ENCODE results near the gene OTOG.
A peak's percentile ranks its signal among the peaks of the same experiment; 100 is the strongest.

OTOG gene

DNA sequence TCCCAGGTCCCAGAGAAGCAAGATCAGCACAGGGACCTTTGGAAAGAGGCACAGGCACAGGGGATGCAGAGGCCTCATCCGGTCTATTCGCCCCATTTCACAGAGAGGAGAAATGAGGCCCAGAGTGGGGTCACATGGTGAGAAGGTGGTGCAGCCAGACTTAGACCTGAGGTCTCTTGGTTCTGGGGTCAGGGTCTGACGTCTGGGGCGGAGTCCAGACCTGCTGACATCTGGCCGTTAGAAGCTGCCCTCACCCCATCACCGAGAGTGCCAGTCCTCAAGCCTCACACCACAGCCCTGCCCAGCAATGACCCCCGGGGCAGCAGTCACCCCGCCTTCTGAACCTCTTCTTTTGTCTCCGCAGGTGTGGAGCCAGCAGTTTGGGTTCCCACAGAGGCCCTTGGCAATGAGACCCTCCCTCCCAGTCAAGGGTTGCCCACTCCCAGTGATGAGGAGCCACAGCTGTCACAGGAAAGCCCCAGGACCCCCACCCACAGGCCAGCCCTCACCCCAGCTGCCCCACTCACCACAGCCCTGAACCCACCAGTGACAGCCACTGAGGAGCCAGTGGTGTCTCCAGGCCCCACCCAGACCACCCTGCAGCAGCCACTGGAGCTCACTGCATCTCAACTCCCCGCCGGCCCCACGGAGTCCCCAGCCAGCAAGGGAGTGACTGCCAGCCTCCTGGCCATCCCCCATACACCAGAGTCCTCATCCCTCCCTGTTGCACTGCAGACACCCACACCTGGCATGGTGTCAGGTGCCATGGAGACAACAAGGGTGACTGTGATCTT lies 62.4 kb downstream of the OTOG start:
- TF ChIP-seq, protein P1, sequence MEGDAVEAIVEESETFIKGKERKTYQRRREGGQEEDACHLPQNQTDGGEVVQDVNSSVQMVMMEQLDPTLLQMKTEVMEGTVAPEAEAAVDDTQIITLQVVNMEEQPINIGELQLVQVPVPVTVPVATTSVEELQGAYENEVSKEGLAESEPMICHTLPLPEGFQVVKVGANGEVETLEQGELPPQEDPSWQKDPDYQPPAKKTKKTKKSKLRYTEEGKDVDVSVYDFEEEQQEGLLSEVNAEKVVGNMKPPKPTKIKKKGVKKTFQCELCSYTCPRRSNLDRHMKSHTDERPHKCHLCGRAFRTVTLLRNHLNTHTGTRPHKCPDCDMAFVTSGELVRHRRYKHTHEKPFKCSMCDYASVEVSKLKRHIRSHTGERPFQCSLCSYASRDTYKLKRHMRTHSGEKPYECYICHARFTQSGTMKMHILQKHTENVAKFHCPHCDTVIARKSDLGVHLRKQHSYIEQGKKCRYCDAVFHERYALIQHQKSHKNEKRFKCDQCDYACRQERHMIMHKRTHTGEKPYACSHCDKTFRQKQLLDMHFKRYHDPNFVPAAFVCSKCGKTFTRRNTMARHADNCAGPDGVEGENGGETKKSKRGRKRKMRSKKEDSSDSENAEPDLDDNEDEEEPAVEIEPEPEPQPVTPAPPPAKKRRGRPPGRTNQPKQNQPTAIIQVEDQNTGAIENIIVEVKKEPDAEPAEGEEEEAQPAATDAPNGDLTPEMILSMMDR (IDR thresholded peaks at IDR 0.05): no peak
- no peak for TF ChIP-seq ZFX (IDR thresholded peaks at IDR 0.05; ENCODE audit: borderline replicate concordance)
- H3K27ac ChIP-seq: no peak overlapping the region

DNA sequence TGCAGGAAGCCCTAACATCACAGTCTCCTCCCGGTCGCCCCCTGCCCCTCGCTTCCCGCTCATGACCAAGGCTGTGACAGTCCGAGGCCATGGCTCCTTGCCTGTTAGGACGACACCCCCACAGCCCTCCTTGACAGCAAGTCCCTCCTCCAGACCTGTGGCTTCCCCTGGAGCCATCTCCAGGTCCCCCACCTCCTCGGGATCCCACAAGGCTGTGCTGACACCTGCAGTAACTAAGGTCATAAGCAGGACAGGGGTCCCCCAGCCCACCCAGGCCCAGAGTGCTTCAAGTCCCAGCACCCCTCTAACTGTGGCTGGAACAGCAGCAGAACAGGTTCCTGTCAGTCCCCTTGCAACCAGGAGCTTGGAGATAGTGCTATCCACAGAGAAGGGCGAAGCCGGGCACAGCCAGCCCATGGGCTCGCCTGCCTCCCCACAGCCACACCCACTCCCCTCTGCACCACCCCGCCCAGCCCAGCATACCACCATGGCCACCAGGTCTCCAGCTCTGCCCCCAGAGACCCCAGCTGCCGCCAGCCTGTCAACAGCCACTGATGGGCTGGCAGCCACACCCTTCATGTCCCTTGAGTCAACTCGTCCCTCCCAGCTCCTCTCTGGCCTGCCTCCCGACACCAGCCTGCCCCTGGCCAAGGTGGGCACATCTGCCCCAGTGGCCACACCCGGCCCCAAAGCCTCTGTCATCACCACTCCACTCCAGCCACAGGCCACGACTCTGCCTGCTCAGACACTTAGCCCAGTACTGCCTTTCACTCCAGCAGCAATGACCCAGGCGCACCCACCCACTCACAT lies 63.2 kb downstream of the OTOG start:
- TF ChIP-seq, protein P1 (IDR thresholded peaks at IDR 0.05): no peak
- TF ChIP-seq ZFX (IDR thresholded peaks at IDR 0.05; ENCODE audit: borderline replicate concordance): no peak
- H3K27ac ChIP-seq: no peak overlapping the region

- TF ChIP-seq, protein P1 (IDR thresholded peaks at IDR 0.05): no peak
- TF ChIP-seq ZFX (IDR thresholded peaks at IDR 0.05; ENCODE audit: borderline replicate concordance): no peak
- no peak overlapping the region for H3K27ac ChIP-seq
Measured at GRCh38 chr11:17611049-17611448, 64.0 kb downstream of the OTOG start.

- TF ChIP-seq ZFX (IDR thresholded peaks at IDR 0.05; ENCODE audit: borderline replicate concordance): no peak
- TF ChIP-seq, protein P1 (IDR thresholded peaks at IDR 0.05): no peak
- no peak overlapping the region for H3K27ac ChIP-seq
Measured at GRCh38 chr11:17611503-17612220, 64.6 kb downstream of the OTOG start.

- no peak for TF ChIP-seq ZFX (IDR thresholded peaks at IDR 0.05; ENCODE audit: borderline replicate concordance)
- TF ChIP-seq, protein P1 (IDR thresholded peaks at IDR 0.05): peak; percentile 18
- H3K27ac ChIP-seq: no peak overlapping the region
Measured at GRCh38 chr11:17612221-17613188, 65.4 kb downstream of the OTOG start.

DNA sequence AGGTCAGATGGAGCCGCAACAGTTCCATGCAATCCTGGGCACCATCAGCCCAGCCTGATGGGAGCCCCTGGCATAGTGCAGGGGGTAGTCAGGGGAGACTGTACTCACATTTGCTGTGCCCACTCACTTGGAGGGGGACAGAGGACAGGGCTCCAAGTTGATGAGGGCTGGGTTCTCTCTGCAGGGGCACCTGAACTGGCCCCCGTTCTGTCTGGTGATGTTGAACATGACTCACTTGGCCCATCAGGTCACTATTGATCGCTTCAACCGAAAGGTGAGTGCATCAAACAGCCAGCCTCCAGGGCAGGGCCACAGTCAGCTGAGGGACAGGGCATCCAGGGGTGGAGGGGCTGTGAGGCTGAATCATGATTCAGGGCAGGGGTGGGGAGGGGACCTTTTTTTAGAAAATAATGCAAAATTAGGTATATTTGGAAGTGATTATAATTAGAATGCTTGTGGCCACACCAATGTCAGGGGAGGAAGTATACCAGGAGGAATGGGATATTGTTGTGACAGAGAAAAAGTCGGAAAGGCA lies 66.4 kb downstream of the OTOG start:
- TF ChIP-seq, protein P1 (IDR thresholded peaks at IDR 0.05): no peak
- no peak for TF ChIP-seq ZFX (IDR thresholded peaks at IDR 0.05; ENCODE audit: borderline replicate concordance)
- H3K27ac ChIP-seq: no peak overlapping the region

Measured in 22Rv1 (cell line).